Activated CD8-positive, alpha-beta T cell treated with anti-CD3 and anti-CD28 coated beads for 36 hours (primary cell): ENCODE results near the gene TMEM14A. TPM values are rescaled to one million over a fixed set of nuclear protein-coding genes. Genes with fewer than 3 reads are reported as not detected.

ENCODE experiments used
- ATAC-seq: fragments of 200-7000 bp; cut with Tn5 transposase; one replicate; pipeline ENCODE4 v1.10.0; 2021; ENCODE audit warnings: mild to moderate bottlenecking, moderate library complexity
- CTCF ChIA-PET: fragments of 350-600 bp; sonication (Branson Sonifier 250); formaldehyde crosslinking; loops from one replicate; lab custom pipeline; 2021; ENCODE audit warnings: antibody characterized with exemption; lab: Charles Lee
- POLR2A ChIA-PET: fragments of 350-600 bp; sonication (Branson Sonifier 250); formaldehyde crosslinking; loops from one replicate; lab custom pipeline; 2021; ENCODE audit warnings: antibody characterized with exemption; lab: Charles Lee
- DNase-seq: peaks from one replicate; pipeline ENCODE4 v3.0.0-alpha.2; 2020
- H3K27ac Mint-ChIP-seq: one replicate; pipeline ENCODE4 v1.8.0; 2021; ENCODE audit warnings: mild to moderate bottlenecking, mixed read lengths
- H3K27me3 Mint-ChIP-seq: one replicate; pipeline ENCODE4 v1.8.0; 2021; ENCODE audit warnings: mixed read lengths
- H3K36me3 Mint-ChIP-seq: one replicate; pipeline ENCODE4 v1.8.0; 2021; ENCODE audit warnings: low read depth, mixed read lengths
- H3K4me1 Mint-ChIP-seq: one replicate; pipeline ENCODE4 v1.8.0; 2021; ENCODE audit warnings: low read depth, mixed read lengths
- H3K4me3 Mint-ChIP-seq: one replicate; pipeline ENCODE4 v1.8.0; 2021; ENCODE audit warnings: mild to moderate bottlenecking, moderate library complexity, mixed read lengths
- H3K9me3 Mint-ChIP-seq: one replicate; pipeline ENCODE4 v1.8.0; 2021; ENCODE audit warnings: mixed read lengths
- CTCF ChIP-seq: fragments of 200-600 bp; IDR thresholded peaks from one replicate; pipeline ENCODE4 v1.8.0; 2022; ENCODE audit warnings: antibody characterized with exemption, mild to moderate bottlenecking
- intact Hi-C: fragments of 100-400 bp; cut with micrococcal nuclease; formaldehyde crosslinking; loops from one replicate; pipeline ENCODE4 v1.10.0; 2022
- total RNA-seq, 2 experiments: library from RNA; stranded (reverse); gene quantifications; one replicate each; pipeline ENCODE4 v1.2.3, GENCODE V29; 2021

Gene TMEM14A
- total RNA-seq, 2 experiments from 2014 or later: 13.4 to 15.1 TPM

- no peak overlapping the region for H3K27ac Mint-ChIP-seq
- POLR2A ChIA-PET: no interaction called here
Measured at GRCh38 chr6:52645976-52646375, 24.9 kb upstream of the TMEM14A start.

GRCh38 chr6:52647199-52647598, 23.7 kb upstream of the TMEM14A start:
- CTCF ChIA-PET: interaction anchor here (0.9 to 1.9 kb wide), 2 partner anchors 15 to 16 kb away, joined by 3 to 8 read pairs; no protein-coding TSS in a partner anchor
- Mint-ChIP-seq H3K9me3 (no peaks in the 10 kb centered on the region), H3K36me3 (no peaks in the 10 kb centered on the region), H3K27me3 (peaks cover 8% of the 10 kb centered on the region), H3K4me1 (peaks cover 6% of the 10 kb centered on the region), H3K27ac (no peak overlapping the region), H3K4me3 (no peak overlapping the region)
- POLR2A ChIA-PET: no interaction called here
- TF ChIP-seq CTCF: no peak
- intact Hi-C loops: no loop called here
- DNase-seq: no peak
- no peak for ATAC-seq

More at GRCh38 chr6:52645976-52646375, 24.9 kb upstream of the TMEM14A start:
- DNase-seq (no peak), ATAC-seq (no peak)
- no peak overlapping the region for H3K4me3 Mint-ChIP-seq
- H3K27me3 Mint-ChIP-seq: peaks cover 12% of the 10 kb centered on the region
- no peaks in the 10 kb centered on the region for H3K9me3 Mint-ChIP-seq
- TF ChIP-seq CTCF: no peak
- CTCF ChIA-PET: no interaction called here
- intact Hi-C loops: no loop called here
- no peaks in the 10 kb centered on the region for H3K36me3 Mint-ChIP-seq
- H3K4me1 Mint-ChIP-seq: peaks cover 4% of the 10 kb centered on the region

GRCh38 chr6:52649536-52650160, 21.3 kb upstream of the TMEM14A start:
- H3K4me3 Mint-ChIP-seq: no peak overlapping the region
- ATAC-seq: no peak
- H3K4me1 Mint-ChIP-seq: peaks cover 6% of the 10 kb centered on the region
- CTCF ChIA-PET: interaction anchor here (1.2 to 5.6 kb wide), 7 partner anchors 12 to 233 kb away, joined by 3 to 98 read pairs (median 5); no protein-coding TSS in a partner anchor
- no peak overlapping the region for H3K27ac Mint-ChIP-seq
- intact Hi-C loops: no loop called here
- no peak for TF ChIP-seq CTCF
- no peaks in the 10 kb centered on the region for H3K9me3 Mint-ChIP-seq
- H3K27me3 Mint-ChIP-seq: peaks cover 5% of the 10 kb centered on the region
- POLR2A ChIA-PET: interaction anchor here (1.1 kb wide), 1 partner anchor 154 kb away, joined by 4 read pairs; no protein-coding TSS in a partner anchor
- no peak for DNase-seq
- no peaks in the 10 kb centered on the region for H3K36me3 Mint-ChIP-seq

GRCh38 chr6:52650941-52651340, 20.0 kb upstream of the TMEM14A start:
- POLR2A ChIA-PET: no interaction called here
- peaks cover 3% of the 10 kb centered on the region for H3K27me3 Mint-ChIP-seq
- peaks cover 6% of the 10 kb centered on the region for H3K4me1 Mint-ChIP-seq
- CTCF ChIA-PET: interaction anchor here (1.0 to 5.6 kb wide), 16 partner anchors 9 to 365 kb away, joined by 3 to 98 read pairs (median 10); partner anchors contain the start of gene TMEM14A
- no peaks in the 10 kb centered on the region for H3K9me3 Mint-ChIP-seq
- H3K36me3 Mint-ChIP-seq: no peaks in the 10 kb centered on the region
- intact Hi-C loops: no loop called here
- H3K4me3 Mint-ChIP-seq: no peak overlapping the region
- no peak for DNase-seq
- ATAC-seq: no peak
- TF ChIP-seq CTCF: no peak
- no peak overlapping the region for H3K27ac Mint-ChIP-seq

GRCh38 chr6:52653151-52653550, 17.8 kb upstream of the TMEM14A start:
- POLR2A ChIA-PET: interaction anchor here (1.3 kb wide), 1 partner anchor 10 kb away, joined by 3 read pairs; no protein-coding TSS in a partner anchor

More at GRCh38 chr6:52653151-52653550, 17.8 kb upstream of the TMEM14A start:
- Mint-ChIP-seq H3K9me3 (no peaks in the 10 kb centered on the region), H3K4me3 (no peak overlapping the region), H3K27me3 (peaks cover 3% of the 10 kb centered on the region), H3K36me3 (no peaks in the 10 kb centered on the region), H3K27ac (no peak overlapping the region), H3K4me1 (peaks cover 6% of the 10 kb centered on the region)
- no peak for TF ChIP-seq CTCF
- CTCF ChIA-PET: interaction anchor here (0.9 to 5.6 kb wide), 22 partner anchors 9 to 370 kb away, joined by 3 to 98 read pairs (median 6); partner anchors contain the start of genes TMEM14A and TRAM2
- intact Hi-C loops: no loop called here
- no peak for DNase-seq
- ATAC-seq: no peak
